Gastrocnemius medialis (tissue), 4 donors: ENCODE data around the gene PRKD2.

Experiments
- POLR2A ChIP-seq, 2 donors: fragments of 450-650 bp; IDR thresholded peaks; one replicate each; pipeline ENCODE4 v1.6.1; 2017; ENCODE audit warnings: antibody characterized with exemption in 2 of 2, mild to moderate bottlenecking in 2 of 2, moderate library complexity in 2 of 2
- TF ChIP-seq, protein P1 (sequence below), 5 experiments: fragments of 450-650 bp in 3 of 5; fragments of 200-600 bp in 2 of 5; sonication (generic) in 2 of 5; IDR thresholded peaks in 4 of 5; conservative IDR thresholded peaks in 1 of 5; 1 replicate in 4 of 5; 2 replicates in 1 of 5; pipeline ENCODE4 v1.5.1; 2016 to 2019; ENCODE audit warnings: antibody characterized with exemption in 5 of 5, mild to moderate bottlenecking in 3 of 5, moderate library complexity in 3 of 5

GRCh38 chr19:46721269-46722003, 4.5 kb upstream of the PRKD2 start:
- TF ChIP-seq, protein P1, sequence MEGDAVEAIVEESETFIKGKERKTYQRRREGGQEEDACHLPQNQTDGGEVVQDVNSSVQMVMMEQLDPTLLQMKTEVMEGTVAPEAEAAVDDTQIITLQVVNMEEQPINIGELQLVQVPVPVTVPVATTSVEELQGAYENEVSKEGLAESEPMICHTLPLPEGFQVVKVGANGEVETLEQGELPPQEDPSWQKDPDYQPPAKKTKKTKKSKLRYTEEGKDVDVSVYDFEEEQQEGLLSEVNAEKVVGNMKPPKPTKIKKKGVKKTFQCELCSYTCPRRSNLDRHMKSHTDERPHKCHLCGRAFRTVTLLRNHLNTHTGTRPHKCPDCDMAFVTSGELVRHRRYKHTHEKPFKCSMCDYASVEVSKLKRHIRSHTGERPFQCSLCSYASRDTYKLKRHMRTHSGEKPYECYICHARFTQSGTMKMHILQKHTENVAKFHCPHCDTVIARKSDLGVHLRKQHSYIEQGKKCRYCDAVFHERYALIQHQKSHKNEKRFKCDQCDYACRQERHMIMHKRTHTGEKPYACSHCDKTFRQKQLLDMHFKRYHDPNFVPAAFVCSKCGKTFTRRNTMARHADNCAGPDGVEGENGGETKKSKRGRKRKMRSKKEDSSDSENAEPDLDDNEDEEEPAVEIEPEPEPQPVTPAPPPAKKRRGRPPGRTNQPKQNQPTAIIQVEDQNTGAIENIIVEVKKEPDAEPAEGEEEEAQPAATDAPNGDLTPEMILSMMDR (IDR thresholded peaks at IDR 0.05 in 4 of 5, conservative IDR thresholded peaks at IDR 0.05 in 1 of 5), result no peak
- no peak for TF ChIP-seq POLR2A (IDR thresholded peaks at IDR 0.05)
